Mesendoderm (in vitro differentiated cells): ENCODE measurements around the gene TEAD4.

Experiments used
- DNase-seq: peaks from one replicate; pipeline ENCODE4 v3.0.0; 2013
- H2AK5ac ChIP-seq: 2 replicates; pipeline ENCODE4 v1.6.1; 2013; ENCODE audit warnings: low read length, inconsistent platforms
- H2BK120ac ChIP-seq: 2 replicates; pipeline ENCODE4 v1.6.1; 2013; ENCODE audit warnings: low read depth, mild to moderate bottlenecking, low read length, moderate library complexity, mixed read lengths
- H2BK15ac ChIP-seq: replicated peaks from 2 replicates; pipeline ENCODE4 v1.6.1; 2013; ENCODE audit warnings: low read depth, mild to moderate bottlenecking, moderate library complexity
- H2BK5ac ChIP-seq: 2 replicates; pipeline ENCODE4 v1.6.1; 2013; ENCODE audit warnings: low read length, inconsistent platforms
- H3K18ac ChIP-seq: 2 replicates; pipeline ENCODE4 v1.6.1; 2013; ENCODE audit warnings: mild to moderate bottlenecking, low read length, mixed read lengths
- H3K23ac ChIP-seq: one replicate; pipeline ENCODE4 v1.6.1; 2013; ENCODE audit warnings: low read length
- H3K27ac ChIP-seq: 2 replicates; pipeline ENCODE4 v1.5.1; 2013; ENCODE audit warnings: low read depth, mild to moderate bottlenecking, inconsistent platforms, low read length, moderate library complexity
- H3K27me3 ChIP-seq: 2 replicates; pipeline ENCODE4 v1.6.1; 2013; ENCODE audit warnings: low read length, control low read depth, mild to moderate bottlenecking, inconsistent platforms; ENCODE audit not compliant: insufficient read depth, poor library complexity
- H3K36me3 ChIP-seq: 2 replicates; pipeline ENCODE4 v1.6.1; 2013; ENCODE audit warnings: low read length, inconsistent platforms; ENCODE audit not compliant: control insufficient read depth, insufficient read depth
- H3K4ac ChIP-seq: one replicate; pipeline ENCODE4 v1.6.1; 2013; ENCODE audit warnings: low read depth, mild to moderate bottlenecking, low read length, moderate library complexity
- H3K4me1 ChIP-seq: 2 replicates; pipeline ENCODE4 v1.6.1; 2013; ENCODE audit warnings: low read depth, low read length, inconsistent platforms; ENCODE audit not compliant: control insufficient read depth
- H3K4me2 ChIP-seq: 2 replicates; pipeline ENCODE4 v1.6.1; 2013; ENCODE audit warnings: low read length
- H3K4me3 ChIP-seq: 2 replicates; pipeline ENCODE4 v1.5.1; 2013; ENCODE audit warnings: mild to moderate bottlenecking, low read length
- H3K56ac ChIP-seq: one replicate; pipeline ENCODE4 v1.6.1; 2013; ENCODE audit warnings: low read length
- H3K79me1 ChIP-seq: 2 replicates; pipeline ENCODE4 v1.6.1; 2013; ENCODE audit warnings: low read length, inconsistent platforms
- H3K79me2 ChIP-seq: 2 replicates; pipeline ENCODE4 v1.6.1; 2013; ENCODE audit warnings: mild to moderate bottlenecking, low read length; ENCODE audit not compliant: control insufficient read depth, insufficient read depth
- H3K9ac ChIP-seq: 2 replicates; pipeline ENCODE4 v1.6.1; 2013; ENCODE audit warnings: low read length, inconsistent platforms
- H4K5ac ChIP-seq: one replicate; pipeline ENCODE4 v1.6.1; 2013; ENCODE audit warnings: low read length
- H4K8ac ChIP-seq: one replicate; pipeline ENCODE4 v1.6.1; 2013; ENCODE audit warnings: low read depth, mild to moderate bottlenecking, control low read depth, low read length, moderate library complexity
- WGBS: extraction: QIAGEN DNeasy Blood & Tissue Kit; methylation state at CpG from one replicate; pipeline ENCODE4 v1.1.7; 2013; ENCODE audit warnings: low lambda C conversion rate, missing lambda C conversion rate; ENCODE audit not compliant: insufficient coverage; ENCODE audit errors: extremely low coverage; 5-methylcytosine and 5-hydroxymethylcytosine counted together

TEAD4 gene

GRCh38 chr12:3030821-3031429 lies 71.7 kb downstream of the TEAD4 start:
- DNase-seq: no peak
- peak overlapping the region; percentile 6 for H3K27ac ChIP-seq
- H3K23ac ChIP-seq: no peak overlapping the region

GRCh38 chr12:3032161-3032560 lies 73.0 kb downstream of the TEAD4 start:
- no CpG with 5 or more reads among the region's 12 CpGs for WGBS
- Histone ChIP-seq H3K27ac (no peak overlapping the region), H3K4me2 (no peak overlapping the region), H3K4me3 (no peak overlapping the region), H3K18ac (no peak overlapping the region), H3K79me2 (no peaks in the 10 kb centered on the region), H3K79me1 (peaks cover 3% of the 10 kb centered on the region), H3K27me3 (no peaks in the 10 kb centered on the region), H2AK5ac (no peak overlapping the region), H3K36me3 (peaks cover 8% of the 10 kb centered on the region), H3K23ac (no peak overlapping the region), H2BK5ac (no peak overlapping the region), H2BK15ac (no peak overlapping the region), H4K8ac (no peak overlapping the region), H4K5ac (no peak overlapping the region), H2BK120ac (no peak overlapping the region), H3K4ac (no peak overlapping the region), H3K56ac (no peak overlapping the region), H3K9ac (no peak overlapping the region), H3K4me1 (no peaks in the 10 kb centered on the region)
- DNase-seq: no peak

More at GRCh38 chr12:3030821-3031429, 71.7 kb downstream of the TEAD4 start:
- no peak overlapping the region for H2BK120ac ChIP-seq
- no peak overlapping the region for H2AK5ac ChIP-seq
- H4K8ac ChIP-seq: no peak overlapping the region
- peaks cover 11% of the 10 kb centered on the region for H3K36me3 ChIP-seq
- H3K27me3 ChIP-seq: no peaks in the 10 kb centered on the region
- no peak overlapping the region for H4K5ac ChIP-seq
- WGBS: no CpG with 5 or more reads among the region's 21 CpGs
- H2BK5ac ChIP-seq: no peak overlapping the region
- no peaks in the 10 kb centered on the region for H3K4me1 ChIP-seq
- H3K9ac ChIP-seq: no peak overlapping the region
- H3K79me2 ChIP-seq: no peaks in the 10 kb centered on the region
- H2BK15ac ChIP-seq: no peak overlapping the region
- no peak overlapping the region for H3K4ac ChIP-seq
- H3K56ac ChIP-seq: no peak overlapping the region
- no peak overlapping the region for H3K4me3 ChIP-seq
- H3K4me2 ChIP-seq: no peak overlapping the region
- peaks cover 3% of the 10 kb centered on the region for H3K79me1 ChIP-seq
- H3K18ac ChIP-seq: no peak overlapping the region

- Histone ChIP-seq H3K9ac (no peak overlapping the region), H3K56ac (no peak overlapping the region), H3K27ac (no peak overlapping the region), H3K79me2 (no peaks in the 10 kb centered on the region), H3K79me1 (peaks cover 3% of the 10 kb centered on the region), H3K23ac (no peak overlapping the region), H3K4me1 (no peaks in the 10 kb centered on the region), H3K4me2 (no peak overlapping the region), H3K4ac (no peak overlapping the region), H2BK120ac (no peak overlapping the region), H4K5ac (no peak overlapping the region), H3K36me3 (peaks cover 12% of the 10 kb centered on the region), H3K27me3 (no peaks in the 10 kb centered on the region), H2BK5ac (no peak overlapping the region), H4K8ac (no peak overlapping the region), H3K18ac (no peak overlapping the region), H2BK15ac (no peak overlapping the region), H2AK5ac (no peak overlapping the region), H3K4me3 (no peak overlapping the region)
- DNase-seq: no peak
- no CpG with 5 or more reads among the region's 27 CpGs for WGBS
Measured at GRCh38 chr12:3032770-3033538, 73.8 kb downstream of the TEAD4 start.

- Histone ChIP-seq H4K8ac (no peak overlapping the region), H3K36me3 (peaks cover 12% of the 10 kb centered on the region), H3K27ac (no peak overlapping the region), H2AK5ac (no peak overlapping the region), H3K79me2 (no peaks in the 10 kb centered on the region), H3K4me3 (no peak overlapping the region), H4K5ac (no peak overlapping the region), H3K18ac (no peak overlapping the region), H3K27me3 (no peaks in the 10 kb centered on the region), H2BK15ac (no peak overlapping the region), H3K4me1 (no peaks in the 10 kb centered on the region), H3K79me1 (peaks cover 3% of the 10 kb centered on the region), H2BK5ac (no peak overlapping the region), H3K56ac (no peak overlapping the region), H3K9ac (no peak overlapping the region), H3K4ac (no peak overlapping the region), H3K23ac (no peak overlapping the region), H2BK120ac (no peak overlapping the region), H3K4me2 (no peak overlapping the region)
- no peak for DNase-seq
- WGBS: no CpG with 5 or more reads among the region's 8 CpGs
Measured at GRCh38 chr12:3033539-3033867, 74.3 kb downstream of the TEAD4 start.

GRCh38 chr12:3034067-3034750 lies 75.0 kb downstream of the TEAD4 start:
- Histone ChIP-seq H2AK5ac (no peak overlapping the region), H3K79me1 (peaks cover 3% of the 10 kb centered on the region), H2BK5ac (no peak overlapping the region), H3K23ac (no peak overlapping the region), H3K4ac (no peak overlapping the region), H2BK15ac (no peak overlapping the region), H3K4me1 (no peaks in the 10 kb centered on the region), H3K27me3 (no peaks in the 10 kb centered on the region), H2BK120ac (no peak overlapping the region), H3K36me3 (peaks cover 12% of the 10 kb centered on the region), H4K8ac (no peak overlapping the region), H3K18ac (no peak overlapping the region), H4K5ac (no peak overlapping the region), H3K56ac (no peak overlapping the region), H3K4me2 (no peak overlapping the region), H3K79me2 (no peaks in the 10 kb centered on the region), H3K27ac (no peak overlapping the region), H3K9ac (no peak overlapping the region), H3K4me3 (no peak overlapping the region)
- DNase-seq: peak; percentile 88
- WGBS: no CpG with 5 or more reads among the region's 10 CpGs
